Activated naive CD4-positive, alpha-beta T cell treated with anti-CD3 and anti-CD28 coated beads, Interleukin-2, amount 50 U/mL, for 72 hours (primary cell): ENCODE data around the gene TEX22. TPM values are rescaled to one million over a fixed set of nuclear protein-coding genes. Genes with fewer than 3 reads are reported as not detected.
A peak's percentile ranks its signal among the peaks of the same experiment; 100 is the strongest.

ENCODE experiments used
- ATAC-seq, 2 donors: fragments of 150-1000 bp; cut with Tn5 transposase; 2 replicates each; pipeline ENCODE4 v1.10.0; 2021; ENCODE audit warnings: mild to moderate bottlenecking in 2 of 2, moderate library complexity in 2 of 2
- DNase-seq, 2 donors: peaks; one replicate each; pipeline ENCODE4 v3.0.0; 2021 to 2022; ENCODE audit warnings: low spot score in 2 of 2
- H3K27ac Mint-ChIP-seq, 2 donors: one replicate each; pipeline ENCODE4 v1.8.0; 2022; ENCODE audit warnings: mild to moderate bottlenecking in 2 of 2, mixed read lengths in 2 of 2
- H3K36me3 Mint-ChIP-seq, 2 donors: one replicate each; pipeline ENCODE4 v1.8.0; 2022; ENCODE audit warnings: mixed read lengths in 2 of 2
- H3K9me3 Mint-ChIP-seq, 2 donors: one replicate each; pipeline ENCODE4 v1.8.0; 2022; ENCODE audit warnings: mixed read lengths in 2 of 2
- total RNA-seq, 2 donors: library from RNA; stranded (reverse); gene quantifications; one replicate each; pipeline ENCODE4 v1.2.3, GENCODE V29; 2022

Gene TEX22
- total RNA-seq, 2 donors from 2014 or later = 2.0 to 4.6 TPM

GRCh38 chr14:105420974-105421674, 22.8 kb downstream of the TEX22 start:
- ATAC-seq (no peak), DNase-seq (no peak)
- peaks cover 10 to 26% of the 10 kb centered on the region in 2 donors for H3K36me3 Mint-ChIP-seq
- peak overlapping the region; percentile 92 to 94 for H3K27ac Mint-ChIP-seq
- H3K9me3 Mint-ChIP-seq = no peaks in the 10 kb centered on the region

GRCh38 chr14:105421723-105422615, 23.6 kb downstream of the TEX22 start:
- Mint-ChIP-seq H3K9me3 (no peaks in the 10 kb centered on the region), H3K27ac (peak overlapping the region; percentile 92 to 94), H3K36me3 (peaks cover 10 to 31% of the 10 kb centered on the region in 2 donors)
- ATAC-seq (no peak), DNase-seq (no peak)

GRCh38 chr14:105422695-105423487, 24.6 kb downstream of the TEX22 start:
- peak overlapping the region; percentile 79 to 92 for H3K27ac Mint-ChIP-seq

GRCh38 chr14:105423488-105424195, 25.3 kb downstream of the TEX22 start:
- H3K36me3 Mint-ChIP-seq = peaks cover 10 to 40% of the 10 kb centered on the region in 2 donors
- ATAC-seq (no peak), DNase-seq (no peak)
- H3K9me3 Mint-ChIP-seq = no peaks in the 10 kb centered on the region
- H3K27ac Mint-ChIP-seq = no peak overlapping the region

More at GRCh38 chr14:105422695-105423487, 24.6 kb downstream of the TEX22 start:
- DNase-seq (no peak), ATAC-seq (no peak)
- no peaks in the 10 kb centered on the region for H3K9me3 Mint-ChIP-seq
- H3K36me3 Mint-ChIP-seq = peaks cover 10 to 40% of the 10 kb centered on the region in 2 donors

GRCh38 chr14:105424861-105425260, 26.5 kb downstream of the TEX22 start:
- no peak overlapping the region for H3K27ac Mint-ChIP-seq
- no peak for DNase-seq
- ATAC-seq = no peak
- peaks cover 10 to 41% of the 10 kb centered on the region in 2 donors for H3K36me3 Mint-ChIP-seq
- no peaks in the 10 kb centered on the region for H3K9me3 Mint-ChIP-seq

GRCh38 chr14:105425823-105426247, 27.5 kb downstream of the TEX22 start:
- peaks cover 11 to 48% of the 10 kb centered on the region in 2 donors for H3K36me3 Mint-ChIP-seq
- no peaks in the 10 kb centered on the region for H3K9me3 Mint-ChIP-seq
- H3K27ac Mint-ChIP-seq = no peak overlapping the region
- ATAC-seq = no peak
- DNase-seq = no peak

GRCh38 chr14:105426416-105427130, 28.2 kb downstream of the TEX22 start:
- Mint-ChIP-seq H3K36me3 (peaks cover 8 to 45% of the 10 kb centered on the region in 2 donors), H3K9me3 (no peaks in the 10 kb centered on the region), H3K27ac (peak overlapping the region in 1 of 2 donors; percentile 44)
- DNase-seq (no peak), ATAC-seq (no peak)

GRCh38 chr14:105427412-105427811, 29.1 kb downstream of the TEX22 start:
- Mint-ChIP-seq H3K27ac (peak overlapping the region in 1 of 2 donors; percentile 44), H3K36me3 (peaks cover 8 to 39% of the 10 kb centered on the region in 2 donors)
- no peak for DNase-seq

GRCh38 chr14:105427936-105428485, 29.7 kb downstream of the TEX22 start:
- ATAC-seq (no peak), DNase-seq (no peak)
- Mint-ChIP-seq H3K9me3 (no peaks in the 10 kb centered on the region), H3K36me3 (peaks cover 8 to 35% of the 10 kb centered on the region in 2 donors), H3K27ac (no peak overlapping the region)

More at GRCh38 chr14:105427412-105427811, 29.1 kb downstream of the TEX22 start:
- no peak for ATAC-seq
- no peaks in the 10 kb centered on the region for H3K9me3 Mint-ChIP-seq

GRCh38 chr14:105430042-105430441, 31.7 kb downstream of the TEX22 start:
- ATAC-seq (no peak), DNase-seq (no peak)
- Mint-ChIP-seq H3K27ac (peak overlapping the region in 1 of 2 donors; percentile 60), H3K9me3 (no peaks in the 10 kb centered on the region), H3K36me3 (peaks cover 4 to 29% of the 10 kb centered on the region in 2 donors)

- no peak for DNase-seq
- no peak overlapping the region for H3K27ac Mint-ChIP-seq
- H3K9me3 Mint-ChIP-seq = no peaks in the 10 kb centered on the region
- H3K36me3 Mint-ChIP-seq = peaks cover 4 to 29% of the 10 kb centered on the region in 2 donors
- no peak for ATAC-seq
Observed at GRCh38 chr14:105430565-105430964, 32.2 kb downstream of the TEX22 start.

GRCh38 chr14:105431256-105431655, 32.9 kb downstream of the TEX22 start:
- peaks cover 4 to 29% of the 10 kb centered on the region in 2 donors for H3K36me3 Mint-ChIP-seq
- no peak for ATAC-seq
- DNase-seq = no peak
- H3K9me3 Mint-ChIP-seq = no peaks in the 10 kb centered on the region
- H3K27ac Mint-ChIP-seq = no peak overlapping the region

- DNase-seq (no peak), ATAC-seq (no peak)
- H3K27ac Mint-ChIP-seq = peak overlapping the region in 1 of 2 donors; percentile 55
- H3K36me3 Mint-ChIP-seq = peaks cover 4 to 18% of the 10 kb centered on the region in 2 donors
- H3K9me3 Mint-ChIP-seq = no peaks in the 10 kb centered on the region
Observed at GRCh38 chr14:105432657-105433056, 34.3 kb downstream of the TEX22 start.

- ATAC-seq (no peak), DNase-seq (no peak)
- H3K36me3 Mint-ChIP-seq = peaks cover 4 to 16% of the 10 kb centered on the region in 2 donors
- H3K9me3 Mint-ChIP-seq = no peaks in the 10 kb centered on the region
- peak overlapping the region in 1 of 2 donors; percentile 55 for H3K27ac Mint-ChIP-seq
Observed at GRCh38 chr14:105433161-105433605, 34.8 kb downstream of the TEX22 start.

GRCh38 chr14:105436402-105436801, 38.1 kb downstream of the TEX22 start:
- no peak for ATAC-seq
- no peak for DNase-seq
- H3K27ac Mint-ChIP-seq = peak overlapping the region in 1 of 2 donors; percentile 85
- no peaks in the 10 kb centered on the region for H3K9me3 Mint-ChIP-seq
- no peaks in the 10 kb centered on the region for H3K36me3 Mint-ChIP-seq
